Subcutaneous abdominal adipose tissue (tissue), 5 donors: Measurements from ENCODE around the gene EMILIN2.
"Not testable (repeated sequence)": the region's sequence is repeated elsewhere in the genome, so short reads cannot be mapped to it uniquely, and the experiment has no call there.

ENCODE experiments used
- H3K27ac ChIP-seq: one replicate; pipeline ENCODE4 v1.7.0; 2013; ENCODE audit warnings: low read depth, mild to moderate bottlenecking, inconsistent platforms, low read length, moderate library complexity
- H3K27me3 ChIP-seq, 5 donors: one replicate each; pipeline ENCODE4 v1.7.0; 2013; ENCODE audit warnings: low read length in 5 of 5, inconsistent platforms in 1 of 5; ENCODE audit not compliant: control insufficient read depth in 5 of 5, insufficient read depth in 4 of 5
- H3K36me3 ChIP-seq, 5 donors: one replicate each; pipeline ENCODE4 v1.7.0; 2013; ENCODE audit warnings: low read length in 5 of 5; ENCODE audit not compliant: control insufficient read depth in 5 of 5, insufficient read depth in 5 of 5
- H3K4me1 ChIP-seq, 5 donors: one replicate each; pipeline ENCODE4 v1.7.0; 2013; ENCODE audit warnings: low read length in 5 of 5, mild to moderate bottlenecking in 3 of 5, moderate library complexity in 1 of 5; ENCODE audit not compliant: control insufficient read depth in 5 of 5, insufficient read depth in 5 of 5
- H3K4me3 ChIP-seq, 5 donors: one replicate each; pipeline ENCODE4 v1.7.0; 2013; ENCODE audit warnings: low read length in 5 of 5, low read depth in 1 of 5
- H3K9ac ChIP-seq, 5 donors: one replicate each; pipeline ENCODE4 v1.7.0; 2013; ENCODE audit warnings: low read length in 5 of 5, mild to moderate bottlenecking in 4 of 5, moderate library complexity in 3 of 5
- H3K9me3 ChIP-seq, 5 donors: one replicate each; pipeline ENCODE4 v1.7.0; 2013; ENCODE audit warnings: low read length in 5 of 5; ENCODE audit not compliant: control insufficient read depth in 5 of 5
- donor health status: healthy.
- donor health status: healthy.
- donor health status: healthy.
- donor health status: healthy.
- donor health status: healthy.

Gene EMILIN2

DNA sequence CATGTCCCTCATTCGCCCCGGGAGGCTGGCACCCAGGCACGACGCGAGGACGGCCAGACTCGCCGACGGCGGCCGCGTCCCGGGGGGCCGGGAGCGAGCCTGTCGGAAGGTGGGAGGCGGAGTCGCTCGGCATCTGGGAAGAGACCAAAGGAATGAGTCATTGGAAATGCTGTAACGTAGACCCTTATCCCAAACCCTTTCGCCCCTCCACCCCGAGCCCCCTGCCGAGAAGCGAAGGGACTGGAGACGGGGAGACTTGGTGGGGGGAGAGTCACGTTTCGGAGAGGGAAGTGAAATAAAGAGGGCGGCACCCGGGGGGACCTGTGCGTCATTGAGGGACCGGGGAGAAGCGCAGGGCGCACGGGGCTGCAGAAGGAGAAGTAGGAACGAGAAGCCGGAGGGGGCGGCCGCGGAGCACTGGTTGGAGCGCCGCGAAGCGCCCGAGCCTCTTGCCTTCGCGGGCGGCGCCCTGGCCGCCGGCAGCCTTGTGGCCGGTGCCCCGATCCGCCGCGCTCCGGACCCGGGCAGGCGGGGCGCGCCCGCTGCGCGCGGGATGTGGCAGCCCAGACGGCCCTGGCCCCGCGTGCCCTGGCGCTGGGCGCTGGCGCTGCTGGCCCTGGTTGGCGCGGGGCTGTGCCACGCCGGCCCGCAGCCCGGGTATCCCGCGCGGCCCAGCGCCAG is at the start of gene EMILIN2:
TSS of gene EMILIN2 (plus strand) at position 371 of the 681 bp plus-strand sequence. CDS start at position 554, 183 bp downstream.
- no peaks in the 10 kb centered on the region for H3K36me3 ChIP-seq
- H3K4me3 ChIP-seq = peak within 1 kb of the TSS; percentile 67 to 75 (median 72)
- H3K9ac ChIP-seq = peak within 1 kb of the TSS; percentile 1 to 71 (median 67)
- peaks cover 0 to 30% (median 13%) of the 10 kb centered on the region in 5 donors for H3K27me3 ChIP-seq
- peaks cover 0 to 45% (median 23%) of the 10 kb centered on the region in 5 donors for H3K4me1 ChIP-seq
- peak within 1 kb of the TSS; percentile 65 for H3K27ac ChIP-seq
- no peaks in the 10 kb centered on the region for H3K9me3 ChIP-seq

DNA sequence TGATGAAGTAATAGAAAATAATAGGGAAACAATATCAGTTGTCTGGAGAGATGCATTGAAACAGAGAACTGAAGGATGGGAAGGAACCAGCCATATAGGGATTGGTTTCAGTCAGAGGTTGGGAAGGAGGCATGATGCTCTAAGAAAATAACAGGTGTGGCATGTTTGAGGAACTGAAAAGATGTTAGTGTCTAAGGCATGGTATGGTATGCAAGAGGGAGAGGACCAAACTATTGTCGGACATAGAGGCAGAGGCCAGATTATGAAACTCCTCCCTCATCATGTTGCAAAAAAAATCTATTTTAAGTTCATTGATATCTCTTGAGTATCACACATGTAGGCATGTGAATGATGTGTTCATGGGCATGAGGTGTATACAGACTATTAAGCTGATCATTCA is 48.9 kb upstream of the EMILIN2 start:
- Histone ChIP-seq H3K27ac (no peak overlapping the region), H3K27me3 (no peaks in the 10 kb centered on the region), H3K9ac (no peak overlapping the region), H3K36me3 (peaks cover 14 to 46% (median 22%) of the 10 kb centered on the region in 5 donors), H3K4me1 (no peaks in the 10 kb centered on the region), H3K4me3 (no peak overlapping the region), H3K9me3 (no peaks in the 10 kb centered on the region)

DNA sequence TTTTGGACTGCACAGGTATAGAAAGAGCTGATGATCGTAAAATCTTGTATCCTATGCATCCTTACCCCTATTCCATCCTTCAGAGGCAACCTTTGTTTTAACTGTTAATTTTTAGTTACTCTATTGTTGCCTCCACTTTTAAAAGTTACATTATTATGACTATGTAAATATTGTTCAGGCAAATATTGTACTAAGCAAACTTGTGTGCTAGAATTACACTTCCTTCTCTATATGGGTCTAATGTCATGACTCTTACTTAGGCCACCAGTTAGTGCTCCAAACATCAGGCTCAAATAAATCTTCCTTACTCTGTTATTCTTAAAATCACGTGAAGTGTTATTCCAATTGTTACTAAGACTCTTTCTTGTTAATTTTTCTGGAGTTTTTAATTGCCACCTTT is 47.4 kb upstream of the EMILIN2 start:
- H3K27me3 ChIP-seq = no peaks in the 10 kb centered on the region
- H3K9ac ChIP-seq = no peak overlapping the region
- H3K4me1 ChIP-seq = no peaks in the 10 kb centered on the region
- H3K9me3 ChIP-seq = no peaks in the 10 kb centered on the region
- no peak overlapping the region for H3K27ac ChIP-seq
- no peak overlapping the region for H3K4me3 ChIP-seq
- H3K36me3 ChIP-seq = peaks cover 14 to 45% (median 21%) of the 10 kb centered on the region in 5 donors

DNA sequence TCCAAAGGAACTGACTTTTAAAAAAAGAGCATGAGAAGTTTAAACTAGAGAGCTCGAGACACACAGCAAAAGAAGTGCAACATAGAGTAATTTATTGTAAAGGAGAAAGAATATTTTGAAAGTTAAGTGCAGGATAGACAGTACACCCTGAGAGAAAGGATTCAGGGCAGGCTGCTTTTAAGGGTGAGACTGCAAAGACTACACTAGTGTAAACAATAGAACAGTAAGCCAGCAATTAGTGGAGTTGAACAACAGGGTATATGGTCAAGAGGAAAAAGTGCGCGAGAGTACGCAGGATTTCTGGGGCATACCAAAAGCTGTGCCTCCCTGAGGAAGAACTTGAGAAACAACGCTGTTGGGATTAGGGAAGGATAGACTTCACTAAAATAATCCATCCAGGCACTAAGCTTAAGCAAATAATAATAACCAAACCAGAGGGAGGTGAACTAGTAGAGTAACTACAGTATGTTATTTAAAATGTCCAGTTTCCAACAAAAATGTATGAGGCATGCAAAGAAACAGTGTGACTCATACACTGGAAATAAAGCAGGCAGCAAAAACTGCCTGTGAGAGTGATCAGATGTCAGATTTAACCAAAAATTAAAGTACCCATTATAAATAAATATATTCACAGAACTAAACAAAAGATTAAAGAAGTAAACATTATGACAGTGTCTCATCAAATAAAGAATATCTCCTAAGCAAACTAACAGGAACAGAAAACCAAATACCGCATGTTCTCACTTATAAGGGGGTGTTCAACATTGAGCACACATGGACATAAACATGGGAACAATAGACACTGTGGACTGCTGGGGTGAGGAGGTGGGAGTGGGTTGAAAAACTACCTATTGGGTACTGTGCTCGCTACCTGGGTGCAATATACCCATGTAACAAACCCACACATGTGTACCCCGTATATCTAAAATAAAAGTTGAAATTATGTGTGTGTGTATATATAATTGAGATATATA is 40.5 kb upstream of the EMILIN2 start:
- no peaks in the 10 kb centered on the region for H3K4me1 ChIP-seq
- peaks cover 2 to 7% (median 5%) of the 10 kb centered on the region in 5 donors for H3K9me3 ChIP-seq
- peaks cover 0 to 12% (median 5%) of the 10 kb centered on the region in 5 donors for H3K36me3 ChIP-seq
- no peaks in the 10 kb centered on the region for H3K27me3 ChIP-seq
- no peak overlapping the region for H3K27ac ChIP-seq
- H3K9ac ChIP-seq = no peak overlapping the region
- H3K4me3 ChIP-seq = no peak overlapping the region

DNA sequence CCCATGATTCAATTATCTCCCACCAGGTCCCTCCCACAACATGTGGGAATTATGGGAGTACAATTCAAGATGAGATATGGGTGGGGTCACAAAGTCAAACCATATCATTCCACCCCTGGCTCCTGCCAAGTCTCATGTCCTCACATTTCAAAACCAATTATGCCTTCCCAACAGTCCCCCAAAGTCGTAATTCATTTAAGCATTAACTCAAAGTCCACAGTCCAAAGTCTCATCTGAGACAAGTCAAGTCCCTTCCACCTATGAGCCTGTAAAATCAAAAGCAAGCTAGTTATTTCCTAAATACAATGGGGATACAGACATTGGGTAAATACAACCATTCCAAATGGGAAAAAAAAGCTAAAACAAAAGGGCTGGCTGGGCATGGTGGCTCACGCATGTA is 38.2 kb upstream of the EMILIN2 start:
- not testable (repeated sequence) for H3K27me3 ChIP-seq, H3K4me3 ChIP-seq, H3K27ac ChIP-seq, H3K36me3 ChIP-seq, H3K9ac ChIP-seq, H3K4me1 ChIP-seq
- peaks cover 3 to 17% (median 8%) of the 10 kb centered on the region in 5 donors for H3K9me3 ChIP-seq

DNA sequence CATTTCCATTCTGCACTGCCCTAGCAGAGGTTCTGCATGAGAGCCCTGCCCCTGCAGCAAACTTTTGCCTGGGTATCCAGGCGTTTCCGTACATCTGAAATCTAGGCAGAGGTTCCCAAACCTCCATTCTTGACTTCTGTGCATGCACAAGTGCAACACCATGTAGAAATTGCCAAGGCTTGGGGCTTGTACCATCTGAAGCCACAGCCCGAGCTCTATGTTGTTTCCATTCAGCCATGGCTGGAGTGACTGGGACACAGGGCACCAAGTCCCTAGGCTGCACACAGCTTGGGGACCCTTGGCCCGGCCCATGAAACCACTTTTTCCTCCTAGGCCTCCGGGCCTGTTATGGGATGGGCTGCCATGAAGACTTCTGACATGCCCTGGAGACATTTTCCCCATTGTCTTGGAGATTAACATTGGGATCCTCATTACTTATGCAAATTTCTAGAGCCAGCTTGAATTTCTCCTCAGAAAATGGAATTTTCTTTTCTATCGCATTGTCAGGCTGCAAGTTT is 37.1 kb upstream of the EMILIN2 start:
- not testable (repeated sequence) for H3K27ac ChIP-seq, H3K27me3 ChIP-seq, H3K9ac ChIP-seq, H3K36me3 ChIP-seq, H3K4me3 ChIP-seq, H3K4me1 ChIP-seq
- peaks cover 3 to 17% (median 8%) of the 10 kb centered on the region in 5 donors for H3K9me3 ChIP-seq

DNA sequence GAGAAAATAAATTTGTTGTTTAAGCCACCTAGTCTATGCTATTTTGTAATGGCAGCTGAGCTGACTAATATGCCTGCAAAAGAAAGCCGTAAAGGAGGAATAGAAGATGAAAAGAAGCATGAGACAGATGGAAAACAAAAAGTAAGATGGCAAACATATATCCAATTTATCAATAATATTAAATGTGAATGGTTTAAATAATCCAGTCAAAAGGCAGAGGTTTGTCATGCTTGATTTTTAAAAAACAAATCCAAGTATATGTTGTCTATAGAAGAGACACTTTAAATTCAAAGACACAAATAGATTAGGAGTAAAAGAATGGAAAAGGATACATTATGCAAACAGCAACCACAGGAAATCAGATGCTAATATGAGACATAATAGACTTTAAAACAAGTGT is 35.4 kb upstream of the EMILIN2 start:
- Histone ChIP-seq H3K27ac (no peak overlapping the region), H3K36me3 (no peaks in the 10 kb centered on the region), H3K4me1 (no peaks in the 10 kb centered on the region), H3K9ac (no peak overlapping the region), H3K4me3 (no peak overlapping the region), H3K27me3 (no peaks in the 10 kb centered on the region), H3K9me3 (peaks cover 3 to 25% (median 8%) of the 10 kb centered on the region in 5 donors)

DNA sequence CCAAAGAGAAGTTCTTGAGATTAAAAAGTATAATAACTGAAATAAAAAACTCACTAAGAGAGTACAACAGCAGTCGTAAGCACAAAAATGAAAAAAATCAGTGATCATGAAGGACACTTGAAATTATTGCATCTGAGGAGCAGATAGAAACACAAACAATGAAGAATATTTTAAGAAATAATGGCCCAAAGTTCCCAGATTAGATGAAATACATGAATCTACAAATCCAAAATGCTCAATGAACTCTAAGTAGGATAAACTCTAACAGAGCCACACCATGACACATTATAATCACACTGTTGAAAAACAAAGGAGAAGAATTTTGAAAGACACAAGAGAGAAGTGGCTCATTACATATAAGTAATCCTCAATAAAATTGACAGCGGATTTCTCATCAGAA is 31.9 kb upstream of the EMILIN2 start:
- no peak overlapping the region for H3K9ac ChIP-seq
- no peak overlapping the region for H3K27ac ChIP-seq
- H3K9me3 ChIP-seq = peaks cover 3 to 25% (median 8%) of the 10 kb centered on the region in 5 donors
- no peaks in the 10 kb centered on the region for H3K4me1 ChIP-seq
- H3K4me3 ChIP-seq = no peak overlapping the region
- no peaks in the 10 kb centered on the region for H3K27me3 ChIP-seq
- H3K36me3 ChIP-seq = no peaks in the 10 kb centered on the region

DNA sequence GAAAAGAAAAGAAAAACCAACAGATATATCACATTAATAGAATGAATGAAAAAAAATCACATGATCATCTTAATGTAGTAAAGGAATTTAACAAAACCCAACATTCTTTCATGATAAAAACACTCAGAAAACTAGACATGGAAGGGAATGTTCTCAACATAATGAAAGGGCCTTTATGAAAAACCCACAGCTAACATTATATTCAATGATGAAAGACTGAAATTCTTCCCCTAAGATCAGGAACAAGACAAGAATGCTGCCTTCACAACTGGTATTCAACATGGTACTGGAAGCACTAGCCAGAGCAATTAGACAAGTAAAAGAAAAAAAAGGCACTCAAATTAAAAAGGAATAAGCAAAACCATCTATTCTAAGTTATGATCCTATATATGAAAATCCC is 28.5 kb upstream of the EMILIN2 start:
- H3K9me3 ChIP-seq = peaks cover 0 to 11% (median 2%) of the 10 kb centered on the region in 5 donors
- no peaks in the 10 kb centered on the region for H3K27me3 ChIP-seq
- H3K9ac ChIP-seq = no peak overlapping the region
- no peak overlapping the region for H3K27ac ChIP-seq
- no peaks in the 10 kb centered on the region for H3K36me3 ChIP-seq
- no peak overlapping the region for H3K4me3 ChIP-seq
- H3K4me1 ChIP-seq = no peaks in the 10 kb centered on the region

DNA sequence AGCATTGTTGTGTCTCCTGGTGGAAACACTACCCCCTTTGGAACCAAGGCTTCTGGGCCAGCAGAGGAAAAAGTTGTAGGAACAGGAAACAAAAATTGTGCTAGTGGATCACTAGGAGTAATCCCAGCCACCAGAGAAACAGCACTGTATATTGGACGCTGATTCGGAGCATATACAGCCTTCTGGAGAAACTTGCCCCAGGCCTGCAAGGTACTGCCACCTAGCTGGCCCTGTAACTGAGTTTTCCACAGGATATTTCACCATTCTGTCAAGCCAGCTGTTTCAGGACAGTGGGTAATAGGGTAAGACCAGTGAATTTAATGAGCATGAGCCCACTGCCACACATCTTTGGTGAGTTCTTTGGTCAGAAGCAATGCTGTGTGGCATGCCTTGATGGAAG is 25.1 kb upstream of the EMILIN2 start:
- Histone ChIP-seq H3K9ac (no peak overlapping the region), H3K9me3 (peaks cover 0 to 8% (median 0%) of the 10 kb centered on the region in 5 donors), H3K27me3 (no peaks in the 10 kb centered on the region), H3K4me1 (peaks cover 0 to 5% (median 1%) of the 10 kb centered on the region in 5 donors), H3K27ac (no peak overlapping the region), H3K36me3 (no peaks in the 10 kb centered on the region), H3K4me3 (no peak overlapping the region)
